ENCODE data around the gene SMARCA4.

Gene SMARCA4

GRCh38 chr19:11033251-11033650 is 72.4 kb downstream of the SMARCA4 start:
- DNase-seq (ENCODE audit: low read depth in 2 of 2): no peak

- DNase-seq (ENCODE audit: low read depth in 2 of 2): no peak
Observed at GRCh38 chr19:11033763-11034162, 72.9 kb downstream of the SMARCA4 start.

GRCh38 chr19:11034449-11035213 is 73.8 kb downstream of the SMARCA4 start:
- no peak for DNase-seq (ENCODE audit: low read depth in 2 of 2)

GRCh38 chr19:11035441-11036377 is 74.9 kb downstream of the SMARCA4 start:
- peak; percentile 66 to 76 for DNase-seq (ENCODE audit: low read depth in 2 of 2)

GRCh38 chr19:11038511-11038910 is 77.7 kb downstream of the SMARCA4 start:
- no peak for DNase-seq (ENCODE audit: low read depth in 2 of 2)

- no peak for DNase-seq (ENCODE audit: low read depth in 2 of 2)
Observed at GRCh38 chr19:11041194-11041593, 80.4 kb downstream of the SMARCA4 start.

- DNase-seq (ENCODE audit: low read depth in 2 of 2): no peak
Observed at GRCh38 chr19:11041966-11042627, 81.3 kb downstream of the SMARCA4 start.

- DNase-seq (ENCODE audit: low read depth in 2 of 2): no peak
Observed at GRCh38 chr19:11044431-11044830, 83.6 kb downstream of the SMARCA4 start.

- DNase-seq (ENCODE audit: low read depth in 2 of 2): no peak
Observed at GRCh38 chr19:11045536-11045935, 84.7 kb downstream of the SMARCA4 start.

- no peak for DNase-seq (ENCODE audit: low read depth in 2 of 2)
Observed at GRCh38 chr19:11046605-11047354, 86.0 kb downstream of the SMARCA4 start.

GRCh38 chr19:11047866-11048265 is 87.0 kb downstream of the SMARCA4 start:
- DNase-seq (ENCODE audit: low read depth in 2 of 2): no peak

GRCh38 chr19:11050323-11051114 is 89.7 kb downstream of the SMARCA4 start:
- DNase-seq (ENCODE audit: low read depth in 2 of 2): no peak

- no peak for DNase-seq (ENCODE audit: low read depth in 2 of 2)
Observed at GRCh38 chr19:11053817-11054195, 93.0 kb downstream of the SMARCA4 start.

GRCh38 chr19:11054200-11054599 is 93.4 kb downstream of the SMARCA4 start:
- no peak for DNase-seq (ENCODE audit: low read depth in 2 of 2)

- DNase-seq (ENCODE audit: low read depth in 2 of 2): no peak
Observed at GRCh38 chr19:11054628-11055027, 93.8 kb downstream of the SMARCA4 start.

GRCh38 chr19:11058246-11059030 is 97.6 kb downstream of the SMARCA4 start:
- DNase-seq (ENCODE audit: low read depth in 2 of 2): no peak

GRCh38 chr19:11059511-11060358 is 98.9 kb downstream of the SMARCA4 start:
- DNase-seq (ENCODE audit: low read depth in 2 of 2): no peak

- DNase-seq (ENCODE audit: low read depth in 2 of 2): no peak
Observed at GRCh38 chr19:11061952-11062351, 101.1 kb downstream of the SMARCA4 start.

GRCh38 chr19:11063434-11063833 is 102.6 kb downstream of the SMARCA4 start:
- DNase-seq (ENCODE audit: low read depth in 2 of 2): no peak

Data from stimulated activated CD8-positive, alpha-beta memory T cell treated with anti-CD3 and anti-CD28 coated beads, Interleukin-2, amount 100 ng/mL, for 1 hour (primary cell).